HepG2 (cell line): ENCODE results near the gene SOWAHA. TPM values are rescaled to one million over a fixed set of nuclear protein-coding genes. Genes with fewer than 3 reads are reported as not detected.
A peak's percentile ranks its signal among the peaks of the same experiment; 100 is the strongest.

Experiments
- ARHGAP35 ChIP-seq: sonication (generic); formaldehyde crosslinking; IDR thresholded peaks from 2 replicates; pipeline ENCODE4 v1.9.0; 2022; ENCODE audit warnings: mild to moderate bottlenecking, inconsistent platforms, moderate library complexity, missing genetic modification reagents, borderline replicate concordance
- DR1 ChIP-seq: sonication (generic); formaldehyde crosslinking; IDR thresholded peaks from 2 replicates; pipeline ENCODE4 v1.8.0; 2021; ENCODE audit warnings: mild to moderate bottlenecking, missing genetic modification reagents, inconsistent platforms
- ETV5 ChIP-seq: IDR thresholded peaks from 2 replicates; pipeline ENCODE4 v1.6.1; 2018; ENCODE audit warnings: missing biosample characterization, missing genetic modification reagents, inconsistent platforms, borderline replicate concordance
- EZH2 ChIP-seq: conservative IDR thresholded peaks from 2 replicates; pipeline ENCODE4 v1.6.1; 2012; ENCODE audit warnings: mild to moderate bottlenecking, low read depth, low read length, moderate library complexity
- FOSL2 ChIP-seq: sonication (generic); formaldehyde crosslinking; IDR thresholded peaks from 2 replicates; pipeline ENCODE4 v1.4.0; 2020; ENCODE audit warnings: missing genetic modification reagents
- GABPA ChIP-seq, 2 experiments: IDR thresholded peaks; 2 replicates each; pipeline ENCODE4 v1.6.1; 2011 to 2016; ENCODE audit warnings: low read depth in 2 of 2, low read length in 1 of 2, missing biosample characterization in 1 of 2, missing genetic modification characterization in 1 of 2
- GATA4 ChIP-seq: sonication (generic); IDR thresholded peaks from 2 replicates; pipeline ENCODE4 v1.6.1; 2016; ENCODE audit warnings: antibody characterized with exemption, low read depth, borderline replicate concordance
- HOXD1 ChIP-seq: sonication (generic); formaldehyde crosslinking; IDR thresholded peaks from 2 replicates; pipeline ENCODE4 v1.5.0; 2020; ENCODE audit warnings: missing genetic modification reagents
- MEIS1 ChIP-seq: sonication (generic); formaldehyde crosslinking; IDR thresholded peaks from 2 replicates; pipeline ENCODE4 v1.9.0; 2021; ENCODE audit warnings: mild to moderate bottlenecking, missing genetic modification reagents, moderate library complexity, borderline replicate concordance
- NR2C2 ChIP-seq: sonication (generic); formaldehyde crosslinking; IDR thresholded peaks from 2 replicates; pipeline ENCODE4 v1.4.0; 2020; ENCODE audit warnings: missing genetic modification reagents, mild to moderate bottlenecking, moderate library complexity, borderline replicate concordance
- POLR2G ChIP-seq: fragments of 200-400 bp; formaldehyde crosslinking; IDR thresholded peaks from 2 replicates; pipeline ENCODE4 v1.6.1; 2018; ENCODE audit warnings: mild to moderate bottlenecking, low read depth, low read length, moderate library complexity
- RARG ChIP-seq: sonication (generic); formaldehyde crosslinking; IDR thresholded peaks from 2 replicates; pipeline ENCODE4 v1.4.0; 2020; ENCODE audit warnings: low read depth, mild to moderate bottlenecking, missing genetic modification reagents
- RXRA ChIP-seq: sonication (generic); formaldehyde crosslinking; IDR thresholded peaks from 2 replicates; pipeline ENCODE4 v1.5.1; 2020; ENCODE audit warnings: missing genetic modification reagents
- SRSF1 ChIP-seq: fragments of 200-400 bp; formaldehyde crosslinking; optimal IDR thresholded peaks from 2 replicates; pipeline ENCODE3; 2017; ENCODE audit warnings: mild to moderate bottlenecking, low read depth, low read length, moderate library complexity
- SRY ChIP-seq: sonication (generic); formaldehyde crosslinking; IDR thresholded peaks from 2 replicates; pipeline ENCODE4 v1.8.0; 2022; ENCODE audit warnings: mild to moderate bottlenecking, missing genetic modification reagents
- TFE3 ChIP-seq: IDR thresholded peaks from 2 replicates; pipeline ENCODE4 v1.6.1; 2016
- TOPORS ChIP-seq: sonication (generic); formaldehyde crosslinking; IDR thresholded peaks from 2 replicates; pipeline ENCODE4 v1.8.0; 2023; ENCODE audit warnings: mild to moderate bottlenecking, missing genetic modification reagents
- TSC22D2 ChIP-seq: sonication (generic); formaldehyde crosslinking; IDR thresholded peaks from 2 replicates; pipeline ENCODE4 v1.5.1; 2020; ENCODE audit warnings: missing genetic modification reagents, mild to moderate bottlenecking, borderline replicate concordance
- ZNF251 ChIP-seq: sonication (generic); formaldehyde crosslinking; IDR thresholded peaks from 2 replicates; pipeline ENCODE4 v1.9.0; 2021; ENCODE audit warnings: mild to moderate bottlenecking, missing genetic modification reagents
- ZNF451 ChIP-seq: sonication (generic); formaldehyde crosslinking; IDR thresholded peaks from 2 replicates; pipeline ENCODE4 v1.5.0; 2020; ENCODE audit warnings: mild to moderate bottlenecking, missing genetic modification reagents
- ZNF530 ChIP-seq: sonication (generic); formaldehyde crosslinking; IDR thresholded peaks from 2 replicates; pipeline ENCODE4 v1.5.0; 2020; ENCODE audit warnings: low read depth, mild to moderate bottlenecking, missing genetic modification reagents
- ZNF790 ChIP-seq: sonication (generic); formaldehyde crosslinking; IDR thresholded peaks from 2 replicates; pipeline ENCODE4 v1.8.0; 2022; ENCODE audit warnings: missing genetic modification reagents, mild to moderate bottlenecking, borderline replicate concordance
- ZNF878 ChIP-seq: sonication (generic); formaldehyde crosslinking; IDR thresholded peaks from 2 replicates; pipeline ENCODE4 v1.8.1; 2023; ENCODE audit warnings: mild to moderate bottlenecking, missing genetic modification reagents, moderate library complexity
- polyA plus RNA-seq, 8 experiments: library from polyadenylated mRNA; depleted of rRNA in 3 of 8; stranded (reverse) in 7 of 8; unstranded in 1 of 8; fragments of >200 nt; fragmentation: Illumina TruSeq in 4 of 8; extraction: Trizol in 4 of 8; gene quantifications; 2 replicates each; pipeline versions ENCODE4 v1.2.1 to v1.2.3, GENCODE V29; 2011 to 2016; ENCODE audit warnings: low read depth in 4 of 8, missing spikeins in 1 of 8, mixed read lengths in 1 of 8; ENCODE audit not compliant: insufficient read depth in 1 of 8
- total RNA-seq, 5 experiments: library from RNA; depleted of rRNA; stranded (reverse); fragments of >200 nt; fragmentation: Illumina TruSeq; extraction: Trizol; gene quantifications; 2 replicates each; pipeline ENCODE4 v1.2.3, GENCODE V29; 2016; ENCODE audit warnings: low read depth in 1 of 5
- TF ChIP-seq, protein P1 (sequence below): sonication (generic); formaldehyde crosslinking; IDR thresholded peaks from 2 replicates; pipeline ENCODE4 v1.5.0; 2020; ENCODE audit warnings: mild to moderate bottlenecking, missing genetic modification reagents
- TF ChIP-seq, protein P2 (sequence below), 2 experiments: fragments of 450-650 bp in 1 of 2; sonication (generic) in 1 of 2; formaldehyde crosslinking; IDR thresholded peaks; 2 replicates each; pipeline versions ENCODE4 v1.5.0 to v1.8.0; 2020 to 2022; ENCODE audit warnings: mild to moderate bottlenecking in 1 of 2, missing genetic modification reagents in 1 of 2

Gene SOWAHA
- total and polyA plus RNA-seq, 2 of the 13 experiments (the other 11 are each of a cell fraction or from before 2014, with no cell fraction given): 0.95 to 1.9 TPM

GRCh38 chr5:132839426-132840301 is 26.6 kb downstream of the SOWAHA start (continued):
- TF ChIP-seq HOXD1 (no peak), ZNF878 (CRISPR knock-in tag) (no peak; the same call in 1 of the 2 replicates), SRSF1 (no peak), ZNF530 (CRISPR knock-in tag) (no peak), NR2C2 (peak; percentile 46; the same call in 1 of the 2 replicates), ETV5 (CRISPR knock-in tag) (peak; percentile 75; the same call in 1 of the 2 replicates), POLR2G (peak; percentile 82), GABPA (IDR thresholded peaks at IDR 0.05; ENCODE audit: low read depth, low read length) (no peak), GABPA (CRISPR knock-in tag; IDR thresholded peaks at IDR 0.05; ENCODE audit: low read depth) (no peak; the same call in 1 of the 2 replicates), TSC22D2 (CRISPR knock-in tag) (no peak), RXRA (CRISPR knock-in tag) (peak; percentile 55; the same call in 1 of the 2 replicates), RARG (no peak), EZH2 (no peak), ZNF790 (CRISPR knock-in tag) (0 out of 2 replicates have a peak, but pooled peaks have one; percentile 32), ZNF251 (CRISPR knock-in tag) (no peak), TFE3 (CRISPR knock-in tag) (peak; percentile 19; the same call in 1 of the 2 replicates), GATA4 (peak; percentile 57; the same call in 1 of the 2 replicates), SRY (CRISPR knock-in tag) (no peak), FOSL2 (peak; percentile 56; the same call in 1 of the 2 replicates), DR1 (no peak), ZNF451 (CRISPR knock-in tag) (no peak), ARHGAP35 (no peak), TOPORS (CRISPR knock-in tag) (no peak), MEIS1 (CRISPR knock-in tag) (no peak; the same call in 1 of the 2 replicates)
- TF ChIP-seq, protein P1, sequence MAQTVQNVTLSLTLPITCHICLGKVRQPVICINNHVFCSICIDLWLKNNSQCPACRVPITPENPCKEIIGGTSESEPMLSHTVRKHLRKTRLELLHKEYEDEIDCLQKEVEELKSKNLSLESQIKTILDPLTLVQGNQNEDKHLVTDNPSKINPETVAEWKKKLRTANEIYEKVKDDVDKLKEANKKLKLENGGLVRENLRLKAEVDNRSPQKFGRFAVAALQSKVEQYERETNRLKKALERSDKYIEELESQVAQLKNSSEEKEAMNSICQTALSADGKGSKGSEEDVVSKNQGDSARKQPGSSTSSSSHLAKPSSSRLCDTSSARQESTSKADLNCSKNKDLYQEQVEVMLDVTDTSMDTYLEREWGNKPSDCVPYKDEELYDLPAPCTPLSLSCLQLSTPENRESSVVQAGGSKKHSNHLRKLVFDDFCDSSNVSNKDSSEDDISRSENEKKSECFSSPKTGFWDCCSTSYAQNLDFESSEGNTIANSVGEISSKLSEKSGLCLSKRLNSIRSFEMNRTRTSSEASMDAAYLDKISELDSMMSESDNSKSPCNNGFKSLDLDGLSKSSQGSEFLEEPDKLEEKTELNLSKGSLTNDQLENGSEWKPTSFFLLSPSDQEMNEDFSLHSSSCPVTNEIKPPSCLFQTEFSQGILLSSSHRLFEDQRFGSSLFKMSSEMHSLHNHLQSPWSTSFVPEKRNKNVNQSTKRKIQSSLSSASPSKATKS (CRISPR knock-in tag): no peak
- TF ChIP-seq, protein P2, sequence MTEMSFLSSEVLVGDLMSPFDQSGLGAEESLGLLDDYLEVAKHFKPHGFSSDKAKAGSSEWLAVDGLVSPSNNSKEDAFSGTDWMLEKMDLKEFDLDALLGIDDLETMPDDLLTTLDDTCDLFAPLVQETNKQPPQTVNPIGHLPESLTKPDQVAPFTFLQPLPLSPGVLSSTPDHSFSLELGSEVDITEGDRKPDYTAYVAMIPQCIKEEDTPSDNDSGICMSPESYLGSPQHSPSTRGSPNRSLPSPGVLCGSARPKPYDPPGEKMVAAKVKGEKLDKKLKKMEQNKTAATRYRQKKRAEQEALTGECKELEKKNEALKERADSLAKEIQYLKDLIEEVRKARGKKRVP (CRISPR knock-in tag; IDR thresholded peaks at IDR 0.05): peak in 1 of 2 experiments; percentile 64; a peak in 1 of 4 replicates
